Left cardiac atrium (tissue), 4 donors: Measurements from ENCODE around the gene PSMB3. TPM values are rescaled to one million over a fixed set of nuclear protein-coding genes. Genes with fewer than 3 reads are reported as not detected.
"Not testable (repeated sequence)": the region's sequence is repeated elsewhere in the genome, so short reads cannot be mapped to it uniquely, and the experiment has no call there.

Source experiments
- ATAC-seq, 2 donors: fragments of 200-7000 bp; cut with Tn5 transposase; one replicate each; pipeline ENCODE4 v1.9.1; 2020; ENCODE audit warnings: mild to moderate bottlenecking in 2 of 2, moderate library complexity in 2 of 2
- DNase-seq: peaks from one replicate; pipeline ENCODE4 v3.0.0-alpha.2; 2020
- intact Hi-C, 2 donors: fragments of 100-400 bp; cut with DNase I; formaldehyde crosslinking; loops; one replicate each; pipeline versions ENCODE4 v1.14.1 to v1.15.1; 2022 to 2023
- total RNA-seq, 2 donors: library from RNA; stranded (reverse); fragmentation: NEBNext Ultra II Directional; extraction: Animal tissue kit (Norgen Biotek cat#: 25700); gene quantifications; one replicate each; pipeline ENCODE4 v1.2.1, GENCODE V29; 2021
- donor health status: DM: no; HTN: yes; CAD: no.
- donor health status: DM: no; HTN: yes; CAD: no; lungs with severe emphysema.
- donor health status: DM: yes; HTN: yes; CAD: no.
- donor health status: Dilated cardiomyopathy.

Gene PSMB3
- total RNA-seq, 2 donors from 2014 or later, result 139 to 163 TPM

- no peak for DNase-seq
- no peak for ATAC-seq
- intact Hi-C loops, result no loop called here
Observed at GRCh38 chr17:38777641-38778250, 25.2 kb downstream of the PSMB3 start.

- intact Hi-C loops, result no loop called here
- no peak for ATAC-seq
- DNase-seq, result no peak
Observed at GRCh38 chr17:38779965-38780752, 27.6 kb downstream of the PSMB3 start.

DNA sequence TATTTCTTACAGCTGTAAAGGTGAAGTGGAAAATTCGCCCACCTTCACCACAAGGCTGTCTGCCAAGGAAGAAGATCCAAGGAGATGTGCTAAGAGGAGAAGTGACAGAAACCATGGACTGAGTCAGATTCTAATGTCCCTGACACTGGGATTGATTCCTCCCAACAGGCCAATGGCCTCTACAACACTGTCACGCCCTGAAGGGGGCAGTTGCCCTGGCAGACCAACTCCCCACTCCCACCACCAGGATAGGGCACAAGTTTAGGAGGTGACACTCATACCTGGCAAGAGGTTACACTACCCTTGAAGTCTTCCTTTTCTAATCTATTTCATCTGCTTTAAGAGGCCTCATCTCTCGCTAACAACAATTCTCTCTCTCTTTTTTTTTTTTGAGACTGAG is 30.7 kb downstream of the PSMB3 start:
- no peak for ATAC-seq
- intact Hi-C loops, result no loop called here
- no peak for DNase-seq

DNA sequence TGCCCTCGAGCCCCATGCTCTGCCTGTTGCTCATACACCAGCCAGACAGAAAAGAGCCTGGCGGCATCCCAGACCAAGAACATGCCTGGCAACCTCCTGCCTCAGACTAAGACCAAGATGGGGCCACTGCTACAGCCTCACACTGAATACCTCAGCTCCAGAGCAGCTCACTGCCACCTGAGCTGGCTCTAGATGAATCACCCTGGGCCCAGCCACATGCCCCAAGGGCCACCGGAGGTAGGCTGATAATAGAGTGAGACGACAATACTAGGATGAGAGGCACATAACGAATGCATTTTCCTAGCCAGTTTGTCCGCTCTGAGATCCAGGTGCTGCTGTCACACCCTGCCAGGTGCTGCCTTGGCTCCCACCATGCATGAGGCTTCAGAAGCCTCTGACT is 33.8 kb downstream of the PSMB3 start:
- no peak for DNase-seq
- intact Hi-C loops, result no loop called here
- ATAC-seq, result no peak

DNA sequence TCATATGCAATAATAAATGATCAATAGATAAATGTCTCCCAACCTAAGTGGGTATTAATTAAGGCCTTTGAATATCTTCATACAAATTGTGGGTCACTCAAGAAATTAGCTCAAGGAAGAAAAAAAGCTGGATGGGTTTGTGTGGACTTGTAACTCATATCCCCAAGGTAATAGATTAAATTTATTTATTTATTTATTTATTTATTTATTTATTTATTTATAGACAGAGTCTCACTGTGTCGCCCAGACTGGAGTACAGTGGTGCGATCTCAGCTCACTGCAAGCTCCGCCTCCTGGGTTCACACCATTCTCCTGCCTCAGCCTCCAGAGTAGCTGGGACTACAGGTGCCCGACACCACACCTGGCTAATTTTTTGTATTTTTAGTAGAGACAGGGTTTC is 35.5 kb downstream of the PSMB3 start:
- DNase-seq, ATAC-seq, intact Hi-C loops: not testable (repeated sequence)

GRCh38 chr17:38789185-38789584 is 36.6 kb downstream of the PSMB3 start:
- DNase-seq, result no peak
- ATAC-seq, result no peak
- intact Hi-C loops, result no loop called here

- ATAC-seq, intact Hi-C loops, DNase-seq: not testable (repeated sequence)
Observed at GRCh38 chr17:38790148-38790707, 37.7 kb downstream of the PSMB3 start.

- no peak for ATAC-seq
- intact Hi-C loops, result no loop called here
- DNase-seq, result no peak
Observed at GRCh38 chr17:38791162-38791561, 38.6 kb downstream of the PSMB3 start.

GRCh38 chr17:38794221-38794620 is 41.7 kb downstream of the PSMB3 start:
- DNase-seq, result no peak
- intact Hi-C loops, result no loop called here
- ATAC-seq, result no peak

DNA sequence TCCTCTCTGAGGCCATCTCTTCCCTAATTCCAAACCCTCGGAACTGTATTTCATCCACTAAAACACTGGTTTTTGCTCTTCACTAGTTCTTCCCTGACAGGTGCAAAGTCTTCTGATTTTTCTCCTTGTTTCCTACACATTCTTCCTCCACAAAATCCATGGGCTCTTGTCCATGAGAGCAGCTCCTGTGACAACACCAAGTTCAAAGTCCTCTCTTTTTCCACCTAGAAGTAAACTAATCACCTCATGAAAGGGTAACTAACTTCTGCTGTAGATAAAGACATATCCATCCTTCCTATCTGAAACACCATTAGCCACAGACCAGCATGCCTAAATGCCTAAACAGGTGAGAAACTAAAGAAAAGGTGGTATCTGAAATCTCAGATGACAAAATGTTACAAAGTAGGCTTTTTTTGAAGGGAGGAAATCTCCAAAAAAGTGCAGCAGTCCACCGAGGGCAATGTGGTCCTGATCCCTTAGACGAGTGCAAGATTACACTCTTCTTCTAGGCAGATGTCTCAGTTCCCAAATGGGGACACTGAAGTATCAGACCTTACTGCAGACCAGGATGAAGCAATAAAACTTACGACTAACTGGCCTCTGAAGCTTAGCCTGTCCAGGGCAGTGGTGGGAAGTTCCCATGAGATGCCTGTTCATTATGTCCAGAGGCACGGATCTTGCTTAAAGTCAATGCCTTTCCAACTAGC is 44.1 kb downstream of the PSMB3 start:
- DNase-seq, result no peak
- no peak for ATAC-seq

DNA sequence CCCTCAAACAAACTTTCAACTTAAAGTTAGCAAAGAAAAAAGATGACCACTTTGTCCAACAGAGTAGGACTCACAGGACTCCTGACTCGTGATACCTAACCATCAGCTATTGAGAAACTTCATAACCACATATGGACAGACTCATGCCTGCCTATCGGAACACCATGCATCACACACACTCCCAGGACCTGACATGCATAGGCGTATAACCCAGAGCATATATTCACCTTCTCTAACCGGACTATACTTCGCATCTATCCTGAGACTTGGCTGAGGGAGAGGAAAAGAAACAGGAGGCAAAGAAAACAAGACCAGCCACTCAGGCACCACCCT is 44.6 kb downstream of the PSMB3 start:
- intact Hi-C loops, result loop anchor here in 1 of 2 donors (5.0 kb wide), 1 partner anchor 45 kb away; the partner anchor contains the start of gene PSMB3
- no peak for ATAC-seq
- no peak for DNase-seq

More for the DNA sequence above, 44.1 kb downstream of the PSMB3 start:
- intact Hi-C loops, result loop anchor here in 1 of 2 donors (5.0 kb wide), 1 partner anchor 44 kb away; the partner anchor contains the start of gene PSMB3

DNA sequence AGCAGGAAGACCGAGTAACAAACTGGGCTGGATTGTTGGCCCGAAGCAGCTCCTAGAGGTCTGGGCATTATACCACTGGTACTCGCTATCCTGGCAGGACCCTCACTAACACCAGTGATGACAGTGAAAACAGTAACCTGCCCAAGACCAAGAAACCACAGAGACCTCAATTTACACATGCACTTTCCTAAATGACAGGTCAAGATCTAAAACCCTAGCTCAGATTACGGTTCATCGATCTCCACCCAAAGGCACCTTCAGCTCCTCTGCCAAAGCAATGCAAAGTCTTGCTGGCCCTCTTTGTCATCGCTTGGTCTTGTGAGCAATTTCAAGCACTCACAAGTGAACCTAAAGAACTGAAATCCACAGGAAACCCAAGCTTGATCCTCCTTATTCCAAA is 45.3 kb downstream of the PSMB3 start:
- ATAC-seq, result no peak
- DNase-seq, result no peak
- intact Hi-C loops, result loop anchor here in 1 of 2 donors (5.0 kb wide), 1 partner anchor 46 kb away; the partner anchor contains the start of gene PSMB3

DNA sequence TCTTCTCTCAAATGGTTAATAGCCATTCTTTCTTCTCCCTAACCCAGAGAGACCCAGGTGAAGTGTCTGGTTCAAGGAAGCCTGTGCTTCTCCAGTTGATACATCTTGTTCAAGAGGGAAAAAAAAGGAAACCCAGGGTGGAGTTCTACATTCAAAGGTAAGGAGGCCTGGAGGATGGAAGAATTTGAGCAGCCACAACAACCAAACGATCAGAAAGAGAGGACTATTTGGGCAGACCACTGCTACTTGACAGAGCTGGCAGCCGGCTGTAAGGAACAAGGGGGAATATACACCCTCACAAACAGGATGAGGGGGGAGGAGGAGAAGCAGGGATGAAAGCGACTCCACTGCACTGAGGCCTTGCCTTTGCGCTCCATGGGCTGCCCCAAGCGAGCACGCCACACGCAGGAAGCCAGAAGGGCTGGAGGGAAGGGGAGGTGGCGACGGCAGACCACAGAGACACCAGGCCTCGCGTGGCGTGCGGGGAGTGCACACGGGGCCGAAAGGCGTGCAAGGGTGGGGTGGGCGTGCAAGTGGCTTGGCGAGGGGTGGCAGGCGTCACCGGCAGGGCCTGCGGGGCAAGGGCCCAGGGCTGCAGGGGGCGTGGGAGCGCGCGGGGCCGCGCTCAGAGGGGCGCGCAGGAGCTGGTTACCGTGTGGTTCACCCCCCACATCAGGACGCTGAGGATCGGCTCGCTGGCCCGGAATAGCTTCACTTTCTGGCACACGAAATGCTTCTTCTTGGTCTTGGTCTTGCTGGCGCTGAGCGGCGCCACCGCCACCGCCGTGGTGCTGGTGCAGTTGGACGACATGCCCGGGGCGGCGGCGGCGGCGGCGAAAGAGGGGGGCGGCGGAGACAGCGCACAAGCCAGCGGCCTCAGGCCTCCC is 46.3 kb downstream of the PSMB3 start:
- DNase-seq, result peak; percentile 67
- ATAC-seq, result peak; percentile 38 to 48
- intact Hi-C loops, result loop anchor here in 1 of 2 donors (5.0 kb wide), 1 partner anchor 47 kb away; the partner anchor contains the start of gene PSMB3

- ATAC-seq, result peak; percentile 94 to 97
Observed at GRCh38 chr17:38799501-38800236, 47.1 kb downstream of the PSMB3 start, which contains the start of gene PIP4K2B. Gene PIP4K2B, minus strand, starts transcription at chr17:38799556. Its CDS starts 132 bp downstream, at chr17:38799424.

DNA sequence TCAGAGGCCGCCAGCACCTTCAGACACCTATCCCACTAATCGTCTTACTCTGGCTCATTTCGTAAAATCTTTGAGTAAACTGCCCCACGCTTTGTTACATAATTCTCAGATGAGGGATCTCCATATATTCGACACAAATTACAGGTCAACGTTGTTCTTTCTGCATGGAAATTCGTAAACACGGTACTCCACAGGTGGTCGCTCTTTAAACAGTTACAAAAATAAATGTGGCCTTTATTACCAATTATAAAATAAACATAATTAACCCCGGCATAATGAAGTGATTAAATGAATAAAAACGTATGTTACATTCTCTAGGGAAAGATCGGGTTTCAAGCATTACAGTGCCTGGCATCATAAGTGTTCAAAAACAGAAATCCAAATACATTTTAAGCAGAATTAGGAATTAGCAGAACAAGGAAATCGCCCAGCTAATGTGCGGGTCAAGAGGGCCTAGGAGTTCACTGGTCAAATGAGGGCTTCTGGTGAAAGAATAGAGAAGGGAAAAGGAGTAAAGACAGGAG is 47.8 kb downstream of the PSMB3 start:
- intact Hi-C loops, result no loop called here
- DNase-seq (no peak), ATAC-seq (no peak)

More at GRCh38 chr17:38799501-38800236, 47.1 kb downstream of the PSMB3 start, which contains the start of gene PIP4K2B:
- DNase-seq, result peak; percentile 97
- intact Hi-C loops, result loop anchor here in 1 of 2 donors (5.0 kb wide), 1 partner anchor 47 kb away; the partner anchor contains the start of gene PSMB3

GRCh38 chr17:38809828-38810227 is 57.3 kb downstream of the PSMB3 start:
- ATAC-seq (no peak), DNase-seq (no peak)
- intact Hi-C loops, result no loop called here
